Neutrophil (primary cell): ENCODE data around the gene DSCAM.

Experiments used
- H3K27ac ChIP-seq: fragments of 200-600 bp; sonication (generic); 2 replicates; pipeline ENCODE4 v1.5.1; 2016; ENCODE audit warnings: mild to moderate bottlenecking, moderate library complexity
- H3K27me3 ChIP-seq: fragments of 200-600 bp; sonication (generic); 2 replicates; pipeline ENCODE4 v1.6.0; 2016; ENCODE audit warnings: mild to moderate bottlenecking
- H3K36me3 ChIP-seq: fragments of 200-600 bp; sonication (generic); 2 replicates; pipeline ENCODE4 v1.5.1; 2017
- H3K4me1 ChIP-seq, 2 experiments: fragments of 200-600 bp in 1 of 2; sonication (generic) in 1 of 2; 1 replicate in 1 of 2; 2 replicates in 1 of 2; pipeline versions ENCODE4 v1.5.1 to v1.6.1; 2013 to 2016; ENCODE audit warnings: low read depth in 1 of 2, low read length in 1 of 2, mild to moderate bottlenecking in 1 of 2, moderate library complexity in 1 of 2; ENCODE audit not compliant: control insufficient read depth in 1 of 2, insufficient read depth in 1 of 2
- H3K4me3 ChIP-seq, 2 experiments: fragments of 200-600 bp in 1 of 2; sonication (generic) in 1 of 2; 1 replicate in 1 of 2; 2 replicates in 1 of 2; pipeline ENCODE4 v1.5.1; 2013 to 2016; ENCODE audit warnings: low read depth in 1 of 2, low read length in 1 of 2, mild to moderate bottlenecking in 1 of 2, moderate library complexity in 1 of 2
- H3K9me3 ChIP-seq: fragments of 200-600 bp; sonication (generic); 2 replicates; pipeline ENCODE4 v1.5.1; 2016
- TF ChIP-seq, protein P1 (sequence below): fragments of 200-600 bp; sonication (generic); IDR thresholded peaks from 2 replicates; pipeline ENCODE4 v1.5.1; 2016; ENCODE audit warnings: antibody characterized with exemption

The DSCAM gene

DNA sequence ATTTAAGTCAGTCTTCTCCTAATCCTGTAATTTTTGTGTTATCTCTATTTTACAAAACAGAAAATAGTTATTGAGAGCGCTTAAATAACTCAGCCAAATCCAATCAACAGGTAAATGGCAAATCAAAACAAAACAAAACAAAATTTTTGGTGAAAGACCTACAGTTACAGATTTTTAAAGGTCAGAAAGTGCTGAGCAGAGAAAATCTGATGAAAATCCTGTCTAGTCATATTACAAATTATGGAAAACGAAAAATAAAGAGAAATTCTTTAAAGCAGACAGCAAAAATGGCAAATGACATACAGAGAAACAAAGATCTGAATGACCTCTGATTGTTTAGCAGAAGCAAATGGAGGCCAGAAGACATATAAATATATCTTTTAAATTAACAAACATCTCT, 497.4 kb downstream of the DSCAM start:
- Histone ChIP-seq H3K27me3 (no peaks in the 10 kb centered on the region), H3K27ac (no peak overlapping the region), H3K4me1 (no peaks in the 10 kb centered on the region), H3K9me3 (no peaks in the 10 kb centered on the region), H3K36me3 (no peaks in the 10 kb centered on the region), H3K4me3 (no peak overlapping the region)
- TF ChIP-seq, protein P1, sequence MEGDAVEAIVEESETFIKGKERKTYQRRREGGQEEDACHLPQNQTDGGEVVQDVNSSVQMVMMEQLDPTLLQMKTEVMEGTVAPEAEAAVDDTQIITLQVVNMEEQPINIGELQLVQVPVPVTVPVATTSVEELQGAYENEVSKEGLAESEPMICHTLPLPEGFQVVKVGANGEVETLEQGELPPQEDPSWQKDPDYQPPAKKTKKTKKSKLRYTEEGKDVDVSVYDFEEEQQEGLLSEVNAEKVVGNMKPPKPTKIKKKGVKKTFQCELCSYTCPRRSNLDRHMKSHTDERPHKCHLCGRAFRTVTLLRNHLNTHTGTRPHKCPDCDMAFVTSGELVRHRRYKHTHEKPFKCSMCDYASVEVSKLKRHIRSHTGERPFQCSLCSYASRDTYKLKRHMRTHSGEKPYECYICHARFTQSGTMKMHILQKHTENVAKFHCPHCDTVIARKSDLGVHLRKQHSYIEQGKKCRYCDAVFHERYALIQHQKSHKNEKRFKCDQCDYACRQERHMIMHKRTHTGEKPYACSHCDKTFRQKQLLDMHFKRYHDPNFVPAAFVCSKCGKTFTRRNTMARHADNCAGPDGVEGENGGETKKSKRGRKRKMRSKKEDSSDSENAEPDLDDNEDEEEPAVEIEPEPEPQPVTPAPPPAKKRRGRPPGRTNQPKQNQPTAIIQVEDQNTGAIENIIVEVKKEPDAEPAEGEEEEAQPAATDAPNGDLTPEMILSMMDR = no peak

DNA sequence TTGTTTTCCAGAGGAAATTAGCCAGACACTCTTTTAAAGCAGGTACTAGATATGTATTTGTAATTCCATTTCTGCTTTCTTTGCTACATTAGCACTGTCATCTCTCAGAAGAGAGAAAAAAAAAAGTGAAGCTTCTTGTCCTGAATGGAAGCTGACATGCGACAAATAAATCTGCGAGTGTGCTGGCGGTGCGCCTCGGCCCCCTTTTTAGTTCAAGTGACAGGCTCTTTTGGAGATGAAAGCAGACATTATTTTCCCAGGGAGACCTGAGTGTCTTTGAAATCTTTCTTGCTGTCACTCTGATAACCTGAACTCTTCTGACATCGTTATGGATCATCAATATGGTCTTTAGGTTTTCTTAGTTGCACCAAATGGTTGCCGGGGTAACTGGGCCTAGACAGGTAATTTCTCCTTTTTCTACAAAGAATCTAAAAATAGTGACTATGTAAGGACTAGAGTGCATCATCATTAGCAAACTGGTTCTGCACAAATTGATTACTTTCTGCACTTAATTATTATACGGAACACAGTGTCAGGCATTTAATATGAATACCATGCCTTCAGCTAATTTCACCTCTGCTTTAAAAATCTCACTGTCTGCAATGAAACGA, 501.1 kb downstream of the DSCAM start:
- Histone ChIP-seq H3K36me3 (no peaks in the 10 kb centered on the region), H3K4me3 (no peak overlapping the region), H3K9me3 (no peaks in the 10 kb centered on the region), H3K27me3 (no peaks in the 10 kb centered on the region), H3K27ac (no peak overlapping the region), H3K4me1 (no peaks in the 10 kb centered on the region)
- TF ChIP-seq, protein P1 = no peak

DNA sequence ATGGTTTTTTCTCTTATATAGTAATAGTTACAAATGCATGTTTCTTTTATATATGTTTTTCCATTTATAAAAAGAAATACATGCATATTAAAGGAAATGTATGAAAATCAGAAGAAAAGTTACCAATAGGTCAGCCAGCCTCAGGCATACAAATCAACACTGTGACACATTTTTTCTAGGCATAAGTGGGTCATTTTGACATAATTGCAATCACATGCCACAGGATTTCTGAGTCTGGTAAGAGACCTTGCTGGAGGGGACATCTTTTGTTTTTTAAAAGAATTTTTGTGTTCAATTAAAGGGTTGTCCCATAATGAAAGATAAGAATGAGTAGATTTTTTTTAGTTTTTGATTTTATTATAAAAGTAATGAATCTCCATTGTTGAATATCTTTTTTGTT, 506.6 kb downstream of the DSCAM start:
- Histone ChIP-seq H3K36me3 (no peaks in the 10 kb centered on the region), H3K4me1 (no peaks in the 10 kb centered on the region), H3K9me3 (no peaks in the 10 kb centered on the region), H3K4me3 (no peak overlapping the region), H3K27me3 (no peaks in the 10 kb centered on the region), H3K27ac (no peak overlapping the region)
- TF ChIP-seq, protein P1 = no peak

DNA sequence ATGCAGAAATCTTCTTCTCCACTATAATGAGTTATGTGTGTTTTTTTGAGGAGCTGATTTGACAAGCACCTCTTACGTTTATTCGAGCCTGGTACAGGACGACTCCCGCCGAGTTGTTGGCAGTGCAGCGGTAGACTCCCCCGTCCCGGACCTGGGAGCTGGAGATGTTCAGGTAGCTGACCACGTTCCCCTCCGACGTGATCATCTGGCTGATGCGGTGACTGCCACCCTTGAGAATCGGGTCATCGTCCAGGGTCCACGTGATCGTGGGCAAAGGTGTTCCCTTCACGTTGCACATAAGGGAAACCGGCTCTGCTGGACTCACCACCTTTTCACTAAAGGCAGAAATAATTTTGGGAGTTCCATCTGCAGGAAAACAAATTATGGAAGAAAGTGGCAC, 507.9 kb downstream of the DSCAM start:
- H3K36me3 ChIP-seq = no peaks in the 10 kb centered on the region
- no peaks in the 10 kb centered on the region for H3K27me3 ChIP-seq
- no peak overlapping the region for H3K4me3 ChIP-seq
- no peaks in the 10 kb centered on the region for H3K4me1 ChIP-seq
- H3K27ac ChIP-seq = no peak overlapping the region
- no peaks in the 10 kb centered on the region for H3K9me3 ChIP-seq
- TF ChIP-seq, protein P1 = no peak

DNA sequence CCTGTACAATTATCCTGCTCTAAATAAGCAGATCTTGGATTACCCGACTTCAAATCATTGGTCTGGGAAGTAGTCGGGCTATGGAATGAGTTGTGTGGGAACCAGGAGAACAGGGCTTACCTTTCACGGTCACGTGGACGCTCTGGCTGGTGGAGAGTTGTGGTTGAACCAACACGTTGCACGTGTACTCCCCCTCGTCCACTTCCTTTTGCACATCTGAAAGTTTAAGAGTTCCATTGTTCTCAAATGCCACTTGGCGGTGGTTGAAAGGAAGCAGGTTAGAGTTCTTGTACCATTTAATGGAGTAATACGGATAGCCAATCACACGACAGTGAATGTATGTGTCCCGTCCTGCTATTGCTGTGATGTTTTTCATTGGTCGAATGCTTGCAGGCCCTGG, 509.0 kb downstream of the DSCAM start:
- Histone ChIP-seq H3K9me3 (no peaks in the 10 kb centered on the region), H3K4me3 (no peak overlapping the region), H3K27me3 (no peaks in the 10 kb centered on the region), H3K4me1 (no peaks in the 10 kb centered on the region), H3K36me3 (no peaks in the 10 kb centered on the region), H3K27ac (no peak overlapping the region)
- TF ChIP-seq, protein P1 = no peak

DNA sequence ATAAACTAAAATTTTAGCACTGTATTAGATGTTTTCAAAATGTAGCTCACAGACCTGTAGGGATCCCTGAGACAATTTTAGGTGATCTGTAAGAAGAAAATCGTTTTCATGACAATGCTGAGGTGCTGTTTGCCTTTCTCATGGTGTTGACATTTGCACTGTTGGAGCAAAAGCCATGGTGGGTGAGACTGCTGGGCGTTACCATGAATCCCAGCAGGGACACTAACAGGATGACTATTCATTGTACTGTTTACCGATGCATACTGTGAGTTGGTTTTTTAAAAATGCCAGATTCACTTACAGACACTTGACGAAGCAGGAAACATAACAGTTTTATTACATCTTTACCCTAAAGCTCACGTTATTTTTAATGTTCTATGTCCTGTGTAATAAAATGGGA, 511.3 kb downstream of the DSCAM start:
- Histone ChIP-seq H3K9me3 (no peaks in the 10 kb centered on the region), H3K27me3 (no peaks in the 10 kb centered on the region), H3K4me1 (no peaks in the 10 kb centered on the region), H3K27ac (no peak overlapping the region), H3K36me3 (no peaks in the 10 kb centered on the region), H3K4me3 (no peak overlapping the region)
- TF ChIP-seq, protein P1 = no peak
